Skeletal muscle tissue (tissue), 4 donors: ENCODE results near the gene SEMA7A. TPM values are rescaled to one million over a fixed set of nuclear protein-coding genes. Genes with fewer than 3 reads are reported as not detected.

Experiments
- H3K27ac ChIP-seq: one replicate; pipeline ENCODE4 v1.7.0; 2013; ENCODE audit warnings: mild to moderate bottlenecking, low read depth, low read length, inconsistent platforms
- H3K27me3 ChIP-seq, 3 donors: one replicate each; pipeline ENCODE4 v1.7.0; 2013; ENCODE audit warnings: low read length in 3 of 3; ENCODE audit not compliant: control insufficient read depth in 3 of 3, insufficient read depth in 3 of 3
- H3K36me3 ChIP-seq, 3 donors: one replicate each; pipeline ENCODE4 v1.7.0; 2013; ENCODE audit warnings: low read length in 3 of 3; ENCODE audit not compliant: control insufficient read depth in 3 of 3, insufficient read depth in 3 of 3
- H3K4me1 ChIP-seq, 3 donors: one replicate each; pipeline ENCODE4 v1.7.0; 2013; ENCODE audit warnings: low read length in 3 of 3, mild to moderate bottlenecking in 3 of 3; ENCODE audit not compliant: control insufficient read depth in 3 of 3, insufficient read depth in 3 of 3
- H3K4me3 ChIP-seq, 3 donors: one replicate each; pipeline ENCODE4 v1.7.0; 2013; ENCODE audit warnings: low read length in 3 of 3
- H3K9ac ChIP-seq, 3 donors: one replicate each; pipeline ENCODE4 v1.7.0; 2013; ENCODE audit warnings: low read length in 3 of 3, mild to moderate bottlenecking in 3 of 3, moderate library complexity in 2 of 3, low read depth in 1 of 3
- H3K9me3 ChIP-seq, 3 donors: one replicate each; pipeline ENCODE4 v1.7.0; 2013; ENCODE audit warnings: low read length in 3 of 3; ENCODE audit not compliant: control insufficient read depth in 3 of 3
- total RNA-seq: library from RNA; depleted of rRNA; stranded (reverse); fragments of >200 nt; gene quantifications from one replicate; pipeline ENCODE4 v1.2.3, GENCODE V29; 2014
- donor health status: Osteomylitis.

The SEMA7A gene
- total RNA-seq, 1 donor from 2014 or later = 5.2 TPM

GRCh38 chr15:74400915-74401757, 32.6 kb downstream of the SEMA7A start:
- H3K27me3 ChIP-seq = peaks cover 3 to 12% (median 12%) of the 10 kb centered on the region in 3 donors
- H3K4me1 ChIP-seq = peaks cover 3 to 20% (median 13%) of the 10 kb centered on the region in 3 donors

GRCh38 chr15:74400313-74400860, 33.4 kb downstream of the SEMA7A start:
- Histone ChIP-seq H3K9me3 (no peaks in the 10 kb centered on the region), H3K4me3 (no peak overlapping the region), H3K36me3 (no peaks in the 10 kb centered on the region), H3K4me1 (peaks cover 3 to 22% (median 13%) of the 10 kb centered on the region in 3 donors), H3K27me3 (peaks cover 3 to 12% (median 12%) of the 10 kb centered on the region in 3 donors), H3K27ac (no peak overlapping the region), H3K9ac (no peak overlapping the region)

More at GRCh38 chr15:74400915-74401757, 32.6 kb downstream of the SEMA7A start:
- Histone ChIP-seq H3K4me3 (no peak overlapping the region), H3K9me3 (no peaks in the 10 kb centered on the region), H3K36me3 (no peaks in the 10 kb centered on the region), H3K27ac (no peak overlapping the region), H3K9ac (no peak overlapping the region)

- Histone ChIP-seq H3K4me1 (peaks cover 3 to 28% (median 13%) of the 10 kb centered on the region in 3 donors), H3K27ac (no peak overlapping the region), H3K27me3 (peaks cover 3 to 12% (median 12%) of the 10 kb centered on the region in 3 donors), H3K9me3 (no peaks in the 10 kb centered on the region), H3K36me3 (no peaks in the 10 kb centered on the region), H3K9ac (no peak overlapping the region), H3K4me3 (no peak overlapping the region)
These were observed 34.0 kb downstream of the SEMA7A start for GRCh38 chr15:74399511-74400312.

GRCh38 chr15:74399100-74399499, 34.7 kb downstream of the SEMA7A start:
- Histone ChIP-seq H3K4me1 (peaks cover 3 to 29% (median 13%) of the 10 kb centered on the region in 3 donors), H3K9me3 (no peaks in the 10 kb centered on the region), H3K4me3 (no peak overlapping the region)

GRCh38 chr15:74398183-74398582, 35.6 kb downstream of the SEMA7A start:
- H3K36me3 ChIP-seq = no peaks in the 10 kb centered on the region
- H3K4me1 ChIP-seq = peaks cover 0 to 23% (median 13%) of the 10 kb centered on the region in 3 donors
- no peaks in the 10 kb centered on the region for H3K9me3 ChIP-seq
- H3K4me3 ChIP-seq = no peak overlapping the region
- peaks cover 3 to 14% (median 12%) of the 10 kb centered on the region in 3 donors for H3K27me3 ChIP-seq
- no peak overlapping the region for H3K9ac ChIP-seq
- no peak overlapping the region for H3K27ac ChIP-seq

More at GRCh38 chr15:74399100-74399499, 34.7 kb downstream of the SEMA7A start:
- Histone ChIP-seq H3K27me3 (peaks cover 3 to 12% (median 12%) of the 10 kb centered on the region in 3 donors), H3K9ac (no peak overlapping the region), H3K36me3 (no peaks in the 10 kb centered on the region), H3K27ac (no peak overlapping the region)

- Histone ChIP-seq H3K27me3 (peaks cover 3 to 17% (median 12%) of the 10 kb centered on the region in 3 donors), H3K4me1 (peaks cover 0 to 17% (median 8%) of the 10 kb centered on the region in 3 donors), H3K27ac (no peak overlapping the region), H3K36me3 (no peaks in the 10 kb centered on the region), H3K4me3 (no peak overlapping the region), H3K9ac (no peak overlapping the region), H3K9me3 (no peaks in the 10 kb centered on the region)
These were observed 36.3 kb downstream of the SEMA7A start for GRCh38 chr15:74397239-74398068.

GRCh38 chr15:74396445-74397238, 37.1 kb downstream of the SEMA7A start:
- Histone ChIP-seq H3K27ac (no peak overlapping the region), H3K4me1 (peaks cover 0 to 14% (median 7%) of the 10 kb centered on the region in 3 donors), H3K4me3 (no peak overlapping the region), H3K27me3 (peaks cover 0 to 20% (median 12%) of the 10 kb centered on the region in 3 donors), H3K36me3 (no peaks in the 10 kb centered on the region), H3K9me3 (no peaks in the 10 kb centered on the region), H3K9ac (no peak overlapping the region)

GRCh38 chr15:74396146-74396438, 37.7 kb downstream of the SEMA7A start:
- Histone ChIP-seq H3K4me1 (peaks cover 0 to 11% (median 2%) of the 10 kb centered on the region in 3 donors), H3K9me3 (no peaks in the 10 kb centered on the region), H3K27ac (no peak overlapping the region), H3K9ac (no peak overlapping the region), H3K4me3 (no peak overlapping the region), H3K27me3 (peaks cover 0 to 18% (median 9%) of the 10 kb centered on the region in 3 donors), H3K36me3 (no peaks in the 10 kb centered on the region)
